ENCODE data around the gene LARP7. TPM values are rescaled to one million over a fixed set of nuclear protein-coding genes. Genes with fewer than 3 reads are reported as not detected.
A peak's percentile ranks its signal among the peaks of the same experiment; 100 is the strongest.
"Not testable (repeated sequence)": the region's sequence is repeated elsewhere in the genome, so short reads cannot be mapped to it uniquely, and the experiment has no call there.

The LARP7 gene
- total and polyA plus RNA-seq, 2 experiments from 2014 or later, result 48.5 to 57.0 TPM

- Histone ChIP-seq H3K27ac (no peak overlapping the region), H3K4me3 (no peak overlapping the region), H3K9me3 (ENCODE audit: low read depth) (no peaks in the 10 kb centered on the region), H3K36me3 (no peaks in the 10 kb centered on the region), H3K4me1 (ENCODE audit: low read depth) (no peaks in the 10 kb centered on the region), H3K27me3 (no peaks in the 10 kb centered on the region)
- TF ChIP-seq CTCF (IDR thresholded peaks at IDR 0.05; ENCODE audit: low read depth, low read length), result no peak
- no peak for DNase-seq (ENCODE audit: low read depth in 1 of 2, low spot score in 1 of 2)
Observed at GRCh38 chr4:112594993-112595392, 42.0 kb upstream of the LARP7 start.

GRCh38 chr4:112604589-112604988, 32.4 kb upstream of the LARP7 start:
- Histone ChIP-seq H3K36me3 (peaks cover 4% of the 10 kb centered on the region), H3K4me1 (ENCODE audit: low read depth) (no peaks in the 10 kb centered on the region), H3K9me3 (ENCODE audit: low read depth) (no peaks in the 10 kb centered on the region), H3K4me3 (no peak overlapping the region), H3K27me3 (no peaks in the 10 kb centered on the region), H3K27ac (no peak overlapping the region)
- TF ChIP-seq CTCF (IDR thresholded peaks at IDR 0.05; ENCODE audit: low read depth, low read length), result peak; percentile 72
- peak; percentile 75 to 78 for DNase-seq (ENCODE audit: low read depth in 1 of 2, low spot score in 1 of 2)

- not testable (repeated sequence) for DNase-seq (ENCODE audit: low read depth in 1 of 2, low spot score in 1 of 2); H3K9me3 ChIP-seq (ENCODE audit: low read depth); H3K4me1 ChIP-seq (ENCODE audit: low read depth); H3K36me3 ChIP-seq; H3K27ac ChIP-seq; H3K27me3 ChIP-seq; H3K4me3 ChIP-seq
Observed at GRCh38 chr4:112612814-112613213, 24.1 kb upstream of the LARP7 start.

GRCh38 chr4:112616984-112617383, 20.0 kb upstream of the LARP7 start:
- Histone ChIP-seq H3K4me1 (ENCODE audit: low read depth) (no peaks in the 10 kb centered on the region), H3K27ac (no peak overlapping the region), H3K36me3 (no peaks in the 10 kb centered on the region), H3K4me3 (no peak overlapping the region), H3K27me3 (no peaks in the 10 kb centered on the region), H3K9me3 (ENCODE audit: low read depth) (no peaks in the 10 kb centered on the region)
- DNase-seq (ENCODE audit: low read depth in 1 of 2, low spot score in 1 of 2), result no peak
- TF ChIP-seq CTCF (IDR thresholded peaks at IDR 0.05; ENCODE audit: low read depth, low read length), result no peak

GRCh38 chr4:112626228-112626627, 10.7 kb upstream of the LARP7 start:
- DNase-seq (ENCODE audit: low read depth in 1 of 2, low spot score in 1 of 2), result no peak
- Histone ChIP-seq H3K27me3 (no peaks in the 10 kb centered on the region), H3K9me3 (ENCODE audit: low read depth) (no peaks in the 10 kb centered on the region), H3K27ac (no peak overlapping the region), H3K36me3 (no peaks in the 10 kb centered on the region), H3K4me1 (ENCODE audit: low read depth) (no peaks in the 10 kb centered on the region), H3K4me3 (no peak overlapping the region)
- TF ChIP-seq CTCF (IDR thresholded peaks at IDR 0.05; ENCODE audit: low read depth, low read length), result no peak

- peak; percentile 51 for TF ChIP-seq CTCF (IDR thresholded peaks at IDR 0.05; ENCODE audit: low read depth, low read length)
- peak; percentile 53 to 70 for DNase-seq (ENCODE audit: low read depth in 1 of 2, low spot score in 1 of 2)
- Histone ChIP-seq H3K9me3 (ENCODE audit: low read depth) (no peaks in the 10 kb centered on the region), H3K36me3 (no peaks in the 10 kb centered on the region), H3K4me1 (ENCODE audit: low read depth) (peaks cover 11% of the 10 kb centered on the region), H3K27ac (no peak overlapping the region), H3K4me3 (no peak overlapping the region), H3K27me3 (no peaks in the 10 kb centered on the region)
Observed at GRCh38 chr4:112633477-112634235, 3.3 kb upstream of the LARP7 start.

Data from cardiac muscle cell (in vitro differentiated cells and primary cell).